Measurements from ENCODE around the gene GIGYF1.
"Not testable (repeated sequence)": the region's sequence is repeated elsewhere in the genome, so short reads cannot be mapped to it uniquely, and the experiment has no call there.

GIGYF1 gene

DNA sequence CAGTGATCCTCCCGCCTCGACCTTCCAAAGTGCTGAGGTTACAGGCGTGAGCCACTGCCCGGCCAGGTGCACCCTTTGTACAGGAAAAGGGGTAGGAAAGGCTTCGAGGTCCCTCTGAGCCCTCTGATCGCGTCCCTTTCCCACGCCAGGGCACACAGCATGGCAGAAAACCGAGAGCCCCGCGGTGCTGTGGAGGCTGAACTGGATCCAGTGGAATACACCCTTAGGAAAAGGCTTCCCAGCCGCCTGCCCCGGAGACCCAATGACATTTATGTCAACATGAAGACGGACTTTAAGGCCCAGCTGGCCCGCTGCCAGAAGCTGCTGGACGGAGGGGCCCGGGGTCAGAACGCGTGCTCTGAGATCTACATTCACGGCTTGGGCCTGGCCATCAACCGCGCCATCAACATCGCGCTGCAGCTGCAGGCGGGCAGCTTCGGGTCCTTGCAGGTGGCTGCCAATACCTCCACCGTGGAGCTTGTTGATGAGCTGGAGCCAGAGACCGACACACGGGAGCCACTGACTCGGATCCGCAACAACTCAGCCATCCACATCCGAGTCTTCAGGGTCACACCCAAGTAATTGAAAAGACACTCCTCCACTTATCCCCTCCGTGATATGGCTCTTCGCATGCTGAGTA lies 12.7 kb upstream of the GIGYF1 start:
- no peak for DNase-seq (ENCODE audit: insufficient read length, low spot score)
- no peak for FAIRE-seq
- TF ChIP-seq, protein P1, sequence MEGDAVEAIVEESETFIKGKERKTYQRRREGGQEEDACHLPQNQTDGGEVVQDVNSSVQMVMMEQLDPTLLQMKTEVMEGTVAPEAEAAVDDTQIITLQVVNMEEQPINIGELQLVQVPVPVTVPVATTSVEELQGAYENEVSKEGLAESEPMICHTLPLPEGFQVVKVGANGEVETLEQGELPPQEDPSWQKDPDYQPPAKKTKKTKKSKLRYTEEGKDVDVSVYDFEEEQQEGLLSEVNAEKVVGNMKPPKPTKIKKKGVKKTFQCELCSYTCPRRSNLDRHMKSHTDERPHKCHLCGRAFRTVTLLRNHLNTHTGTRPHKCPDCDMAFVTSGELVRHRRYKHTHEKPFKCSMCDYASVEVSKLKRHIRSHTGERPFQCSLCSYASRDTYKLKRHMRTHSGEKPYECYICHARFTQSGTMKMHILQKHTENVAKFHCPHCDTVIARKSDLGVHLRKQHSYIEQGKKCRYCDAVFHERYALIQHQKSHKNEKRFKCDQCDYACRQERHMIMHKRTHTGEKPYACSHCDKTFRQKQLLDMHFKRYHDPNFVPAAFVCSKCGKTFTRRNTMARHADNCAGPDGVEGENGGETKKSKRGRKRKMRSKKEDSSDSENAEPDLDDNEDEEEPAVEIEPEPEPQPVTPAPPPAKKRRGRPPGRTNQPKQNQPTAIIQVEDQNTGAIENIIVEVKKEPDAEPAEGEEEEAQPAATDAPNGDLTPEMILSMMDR (IDR thresholded peaks at IDR 0.05; ENCODE audit: insufficient read depth, missing control alignments) = no peak

DNA sequence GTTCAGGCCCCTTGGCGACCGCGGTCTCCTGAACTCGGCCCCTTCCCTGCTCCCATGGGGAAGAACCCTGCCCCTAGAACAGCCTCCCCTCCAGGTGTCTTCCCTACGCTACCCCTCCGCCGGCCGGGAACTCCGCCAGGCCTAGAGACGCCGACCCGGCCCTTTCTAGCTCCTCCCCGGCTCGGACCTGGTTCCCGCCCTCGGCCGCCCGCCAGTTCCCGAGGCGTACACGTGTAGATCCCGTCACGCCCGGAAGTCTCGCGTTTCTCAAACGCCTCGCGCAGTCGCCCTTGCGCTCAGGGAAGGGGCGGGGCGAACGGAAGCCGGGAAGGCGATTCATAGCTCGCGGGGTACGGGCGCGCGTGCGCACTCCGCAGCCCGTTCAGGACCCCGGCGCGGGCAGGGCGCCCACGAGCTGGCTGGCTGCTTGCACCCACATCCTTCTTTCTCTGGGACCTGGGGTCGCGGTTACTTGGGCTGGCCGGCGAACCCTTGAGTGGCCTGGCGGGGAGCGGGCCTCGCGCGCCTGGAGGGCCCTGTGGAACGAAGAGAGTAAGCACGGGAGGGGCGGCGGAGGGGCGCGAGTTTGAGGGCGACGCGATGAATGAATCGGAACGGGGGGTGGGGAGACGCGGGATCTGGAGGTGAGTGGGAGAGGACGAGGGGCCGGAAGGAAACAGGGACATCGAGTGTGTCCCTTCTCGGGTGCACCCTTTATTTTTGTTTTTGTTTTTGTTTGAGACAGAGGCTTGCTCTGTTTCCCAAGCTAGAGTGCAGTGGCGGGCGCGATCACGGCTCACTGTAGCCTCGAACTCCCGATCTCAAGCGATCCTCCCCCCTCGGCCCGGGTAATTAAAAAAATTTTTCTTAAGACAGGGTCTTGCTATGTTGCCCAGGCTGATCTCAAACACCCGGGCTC lies 12.0 kb upstream of the GIGYF1 start, which contains the start of gene POP7:
Gene POP7, plus strand, starts transcription at position 369 of the 919 bp plus-strand sequence. CDS start 710 bp downstream, outside the sequence.
- DNase-seq (ENCODE audit: insufficient read length, low spot score) (peak; percentile 82), FAIRE-seq (no peak)
- TF ChIP-seq, protein P1 (IDR thresholded peaks at IDR 0.05; ENCODE audit: insufficient read depth, missing control alignments) = no peak

DNA sequence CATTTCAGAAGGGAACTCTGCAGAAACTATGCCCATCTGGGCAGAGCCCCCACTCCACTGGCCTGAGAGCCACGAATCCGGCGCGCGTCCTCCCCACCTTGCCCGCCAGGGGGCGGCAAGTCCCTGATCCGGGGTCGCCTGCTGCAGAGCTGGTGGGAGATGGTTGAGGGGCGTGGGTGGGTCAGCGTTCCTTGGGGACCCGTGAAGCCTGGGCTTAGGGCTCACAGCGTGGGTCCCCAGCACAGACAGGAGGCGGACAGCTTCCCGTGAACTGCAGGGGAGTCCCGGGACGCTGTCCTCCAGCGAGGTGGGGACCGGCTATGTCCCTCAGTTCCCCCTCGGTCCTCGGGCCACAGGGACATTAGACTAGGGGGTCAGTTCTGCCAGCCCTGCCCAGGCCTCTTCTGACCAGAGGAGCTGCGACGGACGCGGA lies 11.3 kb upstream of the GIGYF1 start:
- DNase-seq (ENCODE audit: insufficient read length, low spot score) = peak; percentile 74
- TF ChIP-seq, protein P1 (IDR thresholded peaks at IDR 0.05; ENCODE audit: insufficient read depth, missing control alignments) = peak; percentile 79
- FAIRE-seq = no peak

DNA sequence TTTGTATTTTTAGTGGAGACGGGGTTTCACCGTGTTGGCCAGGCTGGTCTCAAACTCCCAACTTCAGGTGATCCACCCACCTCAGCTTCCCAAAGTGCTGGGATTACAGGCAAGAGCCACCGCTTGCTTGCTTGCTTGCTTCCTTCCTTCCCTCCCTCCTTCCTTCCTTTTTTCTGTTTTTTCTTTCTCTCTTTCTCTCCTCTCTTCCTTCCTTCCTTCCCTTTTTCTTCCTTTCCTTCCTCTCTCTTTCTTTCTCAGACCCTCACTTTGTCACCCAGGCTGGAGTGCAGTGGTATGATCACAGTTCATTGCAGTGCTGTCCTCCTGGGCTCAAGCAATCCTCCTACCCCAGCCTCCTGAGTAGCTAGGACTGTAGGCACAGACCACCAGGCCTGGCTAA lies 7.0 kb upstream of the GIGYF1 start:
- not testable (repeated sequence) for FAIRE-seq; DNase-seq (ENCODE audit: insufficient read length, low spot score)

DNA sequence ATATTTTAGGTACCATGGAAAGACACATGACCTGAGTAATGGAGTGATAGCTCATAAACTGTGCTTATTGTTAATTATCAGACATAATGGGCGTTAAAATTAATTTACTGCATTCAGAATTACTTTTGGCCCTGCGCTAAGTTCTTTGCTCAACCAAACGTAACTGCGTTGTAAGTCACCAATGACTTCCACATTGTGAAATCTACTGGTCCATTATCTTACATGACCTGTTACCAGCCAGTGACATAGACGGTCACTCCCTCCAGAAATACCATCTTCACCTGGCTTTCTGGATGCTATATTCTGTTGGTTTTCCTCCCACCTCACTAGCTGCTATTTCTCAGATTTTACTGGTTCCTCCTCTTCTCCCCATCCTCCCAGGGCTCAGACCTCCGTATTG lies 5.0 kb upstream of the GIGYF1 start:
- TF ChIP-seq, protein P1 (IDR thresholded peaks at IDR 0.05; ENCODE audit: insufficient read depth, missing control alignments) = no peak
- FAIRE-seq (no peak), DNase-seq (ENCODE audit: insufficient read length, low spot score) (no peak)

DNA sequence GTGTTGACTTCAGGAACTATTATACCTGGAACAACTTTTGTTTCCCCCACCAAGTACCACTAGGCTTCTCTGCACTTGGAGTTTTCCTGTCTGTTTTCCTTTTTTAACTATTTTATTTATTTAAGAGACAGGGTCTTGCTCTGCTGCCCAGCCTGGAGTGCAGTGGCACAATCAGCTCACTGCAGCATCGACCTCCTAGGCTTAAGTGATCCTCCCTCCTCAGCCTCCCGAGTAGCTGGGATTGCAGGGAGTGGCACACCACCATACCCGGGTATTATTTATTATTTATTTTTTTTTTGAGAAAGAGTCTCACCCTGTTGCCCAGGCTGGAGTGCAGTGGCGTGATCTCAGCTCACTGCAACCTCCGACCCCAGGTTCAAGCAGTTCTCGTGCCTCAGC lies 2.1 kb upstream of the GIGYF1 start:
- DNase-seq (ENCODE audit: insufficient read length, low spot score) (no peak), FAIRE-seq (no peak)
- TF ChIP-seq, protein P1 (IDR thresholded peaks at IDR 0.05; ENCODE audit: insufficient read depth, missing control alignments) = no peak

DNA sequence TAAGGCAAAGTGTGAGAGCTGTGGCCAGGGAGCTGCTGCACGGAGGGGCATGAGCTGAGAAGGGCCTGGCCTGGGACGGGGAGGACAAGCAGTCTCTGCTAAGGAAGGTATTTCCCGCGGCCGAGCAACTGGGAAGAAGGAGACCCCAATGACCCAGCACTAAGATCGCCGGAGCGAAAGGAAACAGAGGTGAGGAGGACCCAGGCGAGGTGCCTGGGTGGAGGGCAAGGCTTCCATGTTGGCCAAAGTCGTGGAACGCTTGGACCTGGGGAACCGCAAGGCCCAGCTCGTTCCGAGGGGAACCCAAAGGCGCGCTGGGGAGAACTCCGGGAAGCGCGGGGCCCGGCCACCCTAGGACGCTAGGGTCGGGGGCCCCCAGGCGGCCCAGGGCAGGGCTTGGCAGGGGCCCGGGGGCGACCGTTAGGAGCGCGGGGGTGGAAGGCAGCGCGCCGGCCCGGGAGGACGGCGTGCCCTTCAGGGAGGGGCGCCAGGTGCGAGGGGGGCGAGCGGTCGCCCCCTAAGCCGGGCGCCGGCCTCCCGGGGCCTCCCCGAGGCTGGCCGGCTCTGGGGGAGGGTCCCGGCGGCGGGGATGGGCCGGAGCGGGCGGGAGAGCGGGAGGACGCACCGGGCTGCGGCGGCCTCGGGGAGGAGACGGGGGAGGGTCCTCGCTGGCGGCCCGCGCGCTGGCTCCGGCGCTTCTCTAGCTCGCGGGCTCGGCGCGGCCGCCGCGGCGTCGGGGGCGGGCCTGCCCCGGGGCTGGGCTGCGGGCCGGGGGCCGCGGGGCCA lies 545 bp downstream of the GIGYF1 start:
- TF ChIP-seq, protein P1 (IDR thresholded peaks at IDR 0.05; ENCODE audit: insufficient read depth, missing control alignments) = no peak
- no peak for FAIRE-seq
- DNase-seq (ENCODE audit: insufficient read length, low spot score) = no peak
